ENCODE measurements around the gene ARHGAP44. TPM values are rescaled to one million over a fixed set of nuclear protein-coding genes. Genes with fewer than 3 reads are reported as not detected.

The ARHGAP44 gene
- total and polyA plus RNA-seq, 2 of the 13 experiments (the other 11 are each of a cell fraction or from before 2014, with no cell fraction given): 0.79 to 3.1 TPM

DNA sequence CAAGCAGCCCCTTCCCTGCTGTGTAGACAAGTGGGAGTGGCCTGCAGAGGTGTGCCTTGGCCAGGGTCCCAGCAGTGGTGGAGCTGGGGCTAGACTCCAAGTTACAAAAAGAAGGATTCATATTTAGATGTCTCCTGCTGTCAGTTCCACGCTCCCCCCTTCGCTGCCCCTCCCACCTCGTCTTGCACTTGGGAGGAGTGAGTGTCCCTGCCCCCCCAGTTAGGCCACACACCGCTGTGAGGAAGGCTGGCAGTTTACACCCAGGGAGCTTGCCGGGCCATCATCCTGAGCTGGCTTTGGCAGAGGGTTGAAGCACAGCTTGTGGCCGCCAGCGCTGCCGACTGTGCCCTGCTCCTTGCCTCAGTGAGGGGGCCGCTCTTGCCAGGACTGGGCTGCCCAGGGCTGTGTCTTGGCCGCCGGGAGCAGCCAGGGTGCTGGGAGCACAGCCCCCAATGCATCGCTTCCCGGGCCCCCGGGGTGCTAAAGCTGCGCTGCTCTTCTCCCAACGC lies 184.3 kb downstream of the ARHGAP44 start:
- ChIA-PET CTCF (ENCODE audit: low intra/inter-chr PET ratio, low total read pairs) (no interaction called here), POLR2A (no interaction called here)
- Histone ChIP-seq H4K20me1 (ENCODE audit: insufficient read depth, low read length) (no peaks in the 10 kb centered on the region), H3K79me2 (ENCODE audit: insufficient read depth, low read length) (no peaks in the 10 kb centered on the region), H3K36me3 (replicated peaks in 1 of 2; ENCODE audit: control insufficient read depth in 1 of 2, insufficient read depth in 2 of 2, low read length in 2 of 2) (no peaks in the 10 kb centered on the region), H3K9ac (ENCODE audit: insufficient read depth, low read depth, low read length) (no peak overlapping the region), H3K27ac (ENCODE audit: extremely low read length, insufficient read depth, low read length) (no peak overlapping the region), H3K4me3 (replicated peaks in 1 of 3; ENCODE audit: insufficient read depth in 1 of 3, low read depth in 2 of 3, low read length in 3 of 3) (no peak overlapping the region), H3K4me2 (ENCODE audit: low read depth, low read length) (no peak overlapping the region), H2AFZ (ENCODE audit: low read length) (no peak overlapping the region), H3K27me3 (ENCODE audit: control insufficient read depth in 1 of 2, insufficient read depth in 2 of 2, low read length in 2 of 2) (no peaks in the 10 kb centered on the region; a peak in 1 of 5 replicates), H3K4me1 (ENCODE audit: insufficient read depth, low read length) (no peaks in the 10 kb centered on the region), H3K9me3 (ENCODE audit: low read length) (no peaks in the 10 kb centered on the region)
- TF ChIP-seq KDM5B (CRISPR knock-in tag; IDR thresholded peaks at IDR 0.05; ENCODE audit: borderline replicate concordance) (no peak), RCOR2 (CRISPR knock-in tag; IDR thresholded peaks at IDR 0.05) (no peak), ZFY (CRISPR knock-in tag; IDR thresholded peaks at IDR 0.05) (no peak), ZNF256 (CRISPR knock-in tag; conservative IDR thresholded peaks at IDR 0.05) (no peak), SMARCC2 (IDR thresholded peaks at IDR 0.05) (no peak), ZNF788 (CRISPR knock-in tag; IDR thresholded peaks at IDR 0.05; ENCODE audit: borderline replicate concordance) (no peak), JDP2 (CRISPR knock-in tag; IDR thresholded peaks at IDR 0.05; ENCODE audit: borderline replicate concordance) (no peak), SP5 (CRISPR knock-in tag; IDR thresholded peaks at IDR 0.05; ENCODE audit: borderline replicate concordance, low read depth) (no peak), MED13 (CRISPR knock-in tag; IDR thresholded peaks at IDR 0.05) (no peak), KLF13 (CRISPR knock-in tag; IDR thresholded peaks at IDR 0.05) (no peak), ZFP37 (CRISPR knock-in tag; IDR thresholded peaks at IDR 0.05; ENCODE audit: borderline replicate concordance) (no peak), ZNF234 (CRISPR knock-in tag; conservative IDR thresholded peaks at IDR 0.05) (no peak), ZNF263 (CRISPR knock-in tag; IDR thresholded peaks at IDR 0.05) (no peak), POLR2G (IDR thresholded peaks at IDR 0.05; ENCODE audit: low read depth, low read length) (no peak), ZNF589 (CRISPR knock-in tag; conservative IDR thresholded peaks at IDR 0.05) (no peak), YY1 (IDR thresholded peaks at IDR 0.05; ENCODE audit: insufficient read depth, insufficient replicate concordance, low read depth, low read length) (no peak)
- TF ChIP-seq, protein P1, sequence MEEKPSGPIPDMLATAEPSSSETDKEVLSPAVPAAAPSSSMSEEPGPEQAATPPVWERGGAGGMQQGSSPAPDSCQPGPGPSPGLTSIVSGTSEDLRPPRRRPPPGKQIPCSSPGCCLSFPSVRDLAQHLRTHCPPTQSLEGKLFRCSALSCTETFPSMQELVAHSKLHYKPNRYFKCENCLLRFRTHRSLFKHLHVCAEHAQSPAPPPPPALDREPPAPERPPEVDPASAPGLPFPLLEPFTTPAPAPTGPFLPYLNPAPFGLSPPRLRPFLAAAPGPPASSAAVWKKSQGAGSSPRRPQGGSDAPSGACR (CRISPR knock-in tag; IDR thresholded peaks at IDR 0.05): no peak
- TF ChIP-seq, protein P2, sequence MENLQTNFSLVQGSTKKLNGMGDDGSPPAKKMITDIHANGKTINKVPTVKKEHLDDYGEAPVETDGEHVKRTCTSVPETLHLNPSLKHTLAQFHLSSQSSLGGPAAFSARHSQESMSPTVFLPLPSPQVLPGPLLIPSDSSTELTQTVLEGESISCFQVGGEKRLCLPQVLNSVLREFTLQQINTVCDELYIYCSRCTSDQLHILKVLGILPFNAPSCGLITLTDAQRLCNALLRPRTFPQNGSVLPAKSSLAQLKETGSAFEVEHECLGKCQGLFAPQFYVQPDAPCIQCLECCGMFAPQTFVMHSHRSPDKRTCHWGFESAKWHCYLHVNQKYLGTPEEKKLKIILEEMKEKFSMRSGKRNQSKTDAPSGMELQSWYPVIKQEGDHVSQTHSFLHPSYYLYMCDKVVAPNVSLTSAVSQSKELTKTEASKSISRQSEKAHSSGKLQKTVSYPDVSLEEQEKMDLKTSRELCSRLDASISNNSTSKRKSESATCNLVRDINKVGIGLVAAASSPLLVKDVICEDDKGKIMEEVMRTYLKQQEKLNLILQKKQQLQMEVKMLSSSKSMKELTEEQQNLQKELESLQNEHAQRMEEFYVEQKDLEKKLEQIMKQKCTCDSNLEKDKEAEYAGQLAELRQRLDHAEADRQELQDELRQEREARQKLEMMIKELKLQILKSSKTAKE (CRISPR knock-in tag; IDR thresholded peaks at IDR 0.05; ENCODE audit: borderline replicate concordance): no peak
- TF ChIP-seq, protein P3, sequence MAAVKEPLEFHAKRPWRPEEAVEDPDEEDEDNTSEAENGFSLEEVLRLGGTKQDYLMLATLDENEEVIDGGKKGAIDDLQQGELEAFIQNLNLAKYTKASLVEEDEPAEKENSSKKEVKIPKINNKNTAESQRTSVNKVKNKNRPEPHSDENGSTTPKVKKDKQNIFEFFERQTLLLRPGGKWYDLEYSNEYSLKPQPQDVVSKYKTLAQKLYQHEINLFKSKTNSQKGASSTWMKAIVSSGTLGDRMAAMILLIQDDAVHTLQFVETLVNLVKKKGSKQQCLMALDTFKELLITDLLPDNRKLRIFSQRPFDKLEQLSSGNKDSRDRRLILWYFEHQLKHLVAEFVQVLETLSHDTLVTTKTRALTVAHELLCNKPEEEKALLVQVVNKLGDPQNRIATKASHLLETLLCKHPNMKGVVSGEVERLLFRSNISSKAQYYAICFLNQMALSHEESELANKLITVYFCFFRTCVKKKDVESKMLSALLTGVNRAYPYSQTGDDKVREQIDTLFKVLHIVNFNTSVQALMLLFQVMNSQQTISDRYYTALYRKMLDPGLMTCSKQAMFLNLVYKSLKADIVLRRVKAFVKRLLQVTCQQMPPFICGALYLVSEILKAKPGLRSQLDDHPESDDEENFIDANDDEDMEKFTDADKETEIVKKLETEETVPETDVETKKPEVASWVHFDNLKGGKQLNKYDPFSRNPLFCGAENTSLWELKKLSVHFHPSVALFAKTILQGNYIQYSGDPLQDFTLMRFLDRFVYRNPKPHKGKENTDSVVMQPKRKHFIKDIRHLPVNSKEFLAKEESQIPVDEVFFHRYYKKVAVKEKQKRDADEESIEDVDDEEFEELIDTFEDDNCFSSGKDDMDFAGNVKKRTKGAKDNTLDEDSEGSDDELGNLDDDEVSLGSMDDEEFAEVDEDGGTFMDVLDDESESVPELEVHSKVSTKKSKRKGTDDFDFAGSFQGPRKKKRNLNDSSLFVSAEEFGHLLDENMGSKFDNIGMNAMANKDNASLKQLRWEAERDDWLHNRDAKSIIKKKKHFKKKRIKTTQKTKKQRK (IDR thresholded peaks at IDR 0.05; ENCODE audit: low read length): no peak
- TF ChIP-seq, protein P4, sequence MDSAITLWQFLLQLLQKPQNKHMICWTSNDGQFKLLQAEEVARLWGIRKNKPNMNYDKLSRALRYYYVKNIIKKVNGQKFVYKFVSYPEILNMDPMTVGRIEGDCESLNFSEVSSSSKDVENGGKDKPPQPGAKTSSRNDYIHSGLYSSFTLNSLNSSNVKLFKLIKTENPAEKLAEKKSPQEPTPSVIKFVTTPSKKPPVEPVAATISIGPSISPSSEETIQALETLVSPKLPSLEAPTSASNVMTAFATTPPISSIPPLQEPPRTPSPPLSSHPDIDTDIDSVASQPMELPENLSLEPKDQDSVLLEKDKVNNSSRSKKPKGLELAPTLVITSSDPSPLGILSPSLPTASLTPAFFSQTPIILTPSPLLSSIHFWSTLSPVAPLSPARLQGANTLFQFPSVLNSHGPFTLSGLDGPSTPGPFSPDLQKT (CRISPR knock-in tag; IDR thresholded peaks at IDR 0.05; ENCODE audit: borderline replicate concordance): no peak
- ATAC-seq (no peak), FAIRE-seq (no peak), DNase-seq (ENCODE audit: low spot score) (no peak)
- BruUV-seq (replicated peaks): no TSS peak
- intact Hi-C loops (cut with micrococcal nuclease; ENCODE audit: unreplicated experiment) (no loop called here), in situ Hi-C loops (cut with HindIII; ENCODE audit: extremely low pct_ligation_motif_present, low pct_unique_long_range_greater_than_20kb) (no loop called here)
- WGBS (ENCODE audit: low lambda C conversion rate): 58% methylated on average over 5 of the region's 16 CpGs

Data from HepG2 (cell line).